Activated CD4-positive, alpha-beta T cell treated with anti-CD3 and anti-CD28 coated beads for 36 hours (primary cell): ENCODE results near the gene LMBR1L. TPM values are rescaled to one million over a fixed set of nuclear protein-coding genes. Genes with fewer than 3 reads are reported as not detected.

Source experiments
- ATAC-seq: fragments of 200-7000 bp; cut with Tn5 transposase; one replicate; pipeline ENCODE4 v1.10.0; 2021; ENCODE audit warnings: mild to moderate bottlenecking, moderate library complexity
- CTCF ChIA-PET: fragments of 350-600 bp; sonication (Branson Sonifier 250); formaldehyde crosslinking; loops from one replicate; lab custom pipeline; 2021; ENCODE audit warnings: antibody characterized with exemption; lab: Charles Lee
- POLR2A ChIA-PET: fragments of 350-600 bp; sonication (Branson Sonifier 250); formaldehyde crosslinking; loops from one replicate; lab custom pipeline; 2021; ENCODE audit warnings: antibody characterized with exemption, inconsistent platforms; lab: Charles Lee
- DNase-seq: peaks from one replicate; pipeline ENCODE4 v3.0.0-alpha.2; 2020
- H3K27ac Mint-ChIP-seq: one replicate; pipeline ENCODE4 v1.8.0; 2021; ENCODE audit warnings: mixed read lengths
- H3K27me3 Mint-ChIP-seq: one replicate; pipeline ENCODE4 v1.8.0; 2021; ENCODE audit warnings: mixed read lengths
- H3K36me3 Mint-ChIP-seq: one replicate; pipeline ENCODE4 v1.8.0; 2021; ENCODE audit warnings: low read depth, mixed read lengths
- H3K4me1 Mint-ChIP-seq: one replicate; pipeline ENCODE4 v1.8.0; 2021; ENCODE audit warnings: mixed read lengths
- H3K4me3 Mint-ChIP-seq: one replicate; pipeline ENCODE4 v1.8.0; 2021; ENCODE audit warnings: mild to moderate bottlenecking, moderate library complexity, mixed read lengths
- H3K9me3 Mint-ChIP-seq: one replicate; pipeline ENCODE4 v1.8.0; 2021; ENCODE audit warnings: low read depth, mixed read lengths
- intact Hi-C, 2 experiments: fragments of 100-400 bp; cut with DNase I in 1 of 2; cut with micrococcal nuclease in 1 of 2; formaldehyde crosslinking; loops; one replicate each; pipeline versions ENCODE4 v1.14.2 to v1.15.1; 2022 to 2024; cut with DNase I, micrococcal nuclease
- total RNA-seq, 2 experiments: library from RNA; stranded (reverse); gene quantifications; one replicate each; pipeline ENCODE4 v1.2.3, GENCODE V29; 2021

Gene LMBR1L
- total RNA-seq, 2 experiments from 2014 or later, result 45.0 to 48.0 TPM

DNA sequence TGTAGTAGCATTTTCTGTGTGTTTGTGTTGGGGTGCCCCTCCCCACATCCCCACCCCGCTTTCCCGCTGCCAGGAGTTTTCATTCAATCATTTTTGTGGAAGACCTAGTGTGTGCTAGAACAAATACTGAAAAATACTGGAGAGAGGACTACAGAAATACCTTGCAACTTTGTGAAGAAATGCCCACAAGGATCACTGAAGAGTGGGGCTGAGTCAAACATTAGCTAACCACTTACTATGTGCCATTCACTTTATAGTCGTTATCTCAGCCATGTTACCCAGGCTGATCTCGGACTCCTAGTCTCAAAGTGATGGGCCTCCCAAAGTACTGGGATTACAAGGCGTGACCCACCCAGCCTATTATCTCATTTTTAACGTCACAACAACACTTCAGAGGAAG lies 559 bp upstream of the LMBR1L start:
- peaks cover 9% of the 10 kb centered on the region for H3K36me3 Mint-ChIP-seq
- peak overlapping the region; percentile 96 for H3K4me3 Mint-ChIP-seq
- no peak for DNase-seq
- no peaks in the 10 kb centered on the region for H3K9me3 Mint-ChIP-seq
- peak overlapping the region; percentile 98 for H3K27ac Mint-ChIP-seq
- CTCF ChIA-PET, result interaction anchor here (0.7 to 6.5 kb wide), 14 partner anchors 12 to 187 kb away, joined by 3 to 49 read pairs (median 4); partner anchors contain the start of genes DHH and TUBA1B
- intact Hi-C loops, result loop anchor here in 1 of 2 experiments (1.0 kb wide), 1 partner anchor 19 kb away; no protein-coding TSS in a partner anchor
- no peaks in the 10 kb centered on the region for H3K27me3 Mint-ChIP-seq
- H3K4me1 Mint-ChIP-seq, result peaks cover 29% of the 10 kb centered on the region
- ATAC-seq, result peak; percentile 24
- POLR2A ChIA-PET, result interaction anchor here (0.6 to 4.0 kb wide), 7 partner anchors 16 to 212 kb away, joined by 3 to 40 read pairs (median 3); partner anchors contain the start of genes TROAP and TUBA1B

DNA sequence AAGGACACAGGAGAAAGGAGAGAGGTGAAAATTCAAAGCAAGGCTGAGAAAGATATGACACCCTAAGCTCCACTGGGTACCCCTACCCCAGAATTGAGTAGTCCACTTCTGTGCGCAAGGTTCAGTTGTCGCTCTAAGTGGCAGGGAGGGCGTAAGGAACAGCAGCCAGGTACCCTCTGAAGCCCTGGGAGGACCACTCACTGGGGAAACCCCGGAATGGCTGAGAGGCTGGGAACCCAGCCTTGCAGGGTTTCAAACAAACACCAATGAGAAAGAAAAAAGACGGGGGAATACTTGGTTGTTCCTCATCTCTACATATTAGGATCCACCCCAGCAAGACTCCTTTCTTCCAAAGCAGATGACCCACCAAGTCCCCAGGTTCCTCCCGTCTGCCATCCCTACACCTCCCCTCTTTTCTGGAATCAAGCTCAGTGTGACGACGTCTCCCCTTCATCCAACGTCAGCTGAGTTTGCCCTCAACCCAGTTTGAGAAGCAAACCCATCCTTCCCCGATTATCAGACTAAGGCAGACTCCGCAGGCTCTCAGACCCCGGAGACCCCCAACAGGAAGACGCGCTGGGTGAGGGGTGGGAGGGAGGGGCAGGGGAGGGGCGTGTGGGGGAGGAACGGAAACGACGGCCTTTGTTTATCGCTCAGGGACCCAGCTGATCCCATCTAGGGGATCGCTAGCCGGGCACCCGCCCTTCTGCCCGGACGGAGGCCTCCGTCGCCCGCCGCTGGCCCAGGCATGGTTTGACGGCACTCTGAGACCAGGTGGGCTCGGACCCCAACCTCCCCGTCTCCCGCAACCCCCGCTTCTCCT lies 795 bp downstream of the LMBR1L start:
- Mint-ChIP-seq H3K4me1 (peaks cover 29% of the 10 kb centered on the region), H3K27ac (peak overlapping the region; percentile 98), H3K9me3 (no peaks in the 10 kb centered on the region), H3K36me3 (peaks cover 9% of the 10 kb centered on the region), H3K27me3 (no peaks in the 10 kb centered on the region), H3K4me3 (peak overlapping the region; percentile 96)
- DNase-seq (peak; percentile 36), ATAC-seq (no peak)
- intact Hi-C loops, result loop anchor here (1.0 kb wide), 6 partner anchors 20 to 213 kb away; partner anchors contain the start of genes TUBA1A (in 2 of the 2), PRKAG1 (in 1 of the 2) and TROAP (in 1 of the 2)
- POLR2A ChIA-PET, result interaction anchor here (1.0 to 4.0 kb wide), 5 partner anchors 17 to 213 kb away, joined by 3 to 40 read pairs (median 6); partner anchors contain the start of genes TROAP and TUBA1B
- CTCF ChIA-PET, result interaction anchor here (0.5 to 6.5 kb wide), 16 partner anchors 11 to 125 kb away, joined by 3 to 49 read pairs (median 4); partner anchors contain the start of genes DDN, DHH and TUBA1B

DNA sequence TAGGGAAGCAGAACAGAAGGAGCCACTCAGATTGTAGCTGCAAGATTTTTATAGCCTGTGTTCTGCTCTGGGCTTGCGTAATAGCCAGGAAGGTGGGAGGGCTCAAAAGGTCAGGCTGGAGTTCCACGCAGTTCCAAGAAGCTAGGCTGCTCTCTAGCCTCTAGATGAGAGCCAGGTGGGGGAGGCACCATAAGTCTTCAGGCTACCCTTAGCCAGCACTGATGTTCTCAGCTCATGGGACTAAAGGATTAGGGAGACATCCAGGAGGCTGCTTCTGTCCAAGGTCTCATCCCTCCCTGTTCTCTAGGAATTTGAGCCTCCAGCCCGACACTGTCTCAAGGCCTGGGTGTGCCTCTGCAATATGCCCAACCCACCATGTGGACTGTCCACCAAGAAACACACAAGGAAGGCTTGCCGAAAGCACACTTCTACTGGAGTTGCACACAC lies 1.7 kb downstream of the LMBR1L start:
- H3K27ac Mint-ChIP-seq, result no peak overlapping the region
- intact Hi-C loops, result no loop called here
- ATAC-seq, result no peak

DNA sequence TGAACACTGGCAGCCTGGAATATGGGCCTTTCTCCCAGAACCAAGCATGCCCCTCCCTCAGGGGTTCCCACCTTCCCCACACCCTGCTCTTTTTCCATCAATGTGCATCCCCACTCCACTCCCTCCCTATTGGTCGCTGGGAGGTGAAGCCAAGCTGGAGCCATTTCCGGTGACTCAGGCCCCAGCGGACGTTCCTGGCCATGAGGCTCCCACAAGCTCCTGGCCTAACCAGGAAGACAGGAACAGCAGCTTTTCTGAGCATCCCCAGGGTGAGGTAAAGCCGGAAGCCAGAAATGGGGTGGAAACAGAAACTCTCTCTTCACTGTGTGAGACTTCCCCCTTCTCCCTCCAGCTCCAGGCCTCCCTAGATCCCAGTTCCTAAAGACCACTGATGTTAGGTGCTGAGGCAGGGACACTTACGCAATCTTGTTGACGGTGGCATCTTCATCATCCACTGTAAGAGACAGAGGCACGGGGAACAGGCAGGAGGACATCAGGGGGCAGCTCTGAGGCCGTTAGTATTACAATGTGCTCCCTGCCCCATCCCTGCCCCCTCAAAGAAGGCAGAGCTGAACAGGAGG lies 5.1 kb downstream of the LMBR1L start:
- DNase-seq, result no peak
- Mint-ChIP-seq H3K36me3 (peaks cover 26% of the 10 kb centered on the region), H3K27me3 (no peaks in the 10 kb centered on the region), H3K4me3 (no peak overlapping the region), H3K9me3 (no peaks in the 10 kb centered on the region), H3K4me1 (peaks cover 24% of the 10 kb centered on the region), H3K27ac (no peak overlapping the region)
- intact Hi-C loops, result no loop called here
- ChIA-PET POLR2A (interaction anchor here (1.2 kb wide), 1 partner anchor 25 kb away, joined by 4 read pairs; no protein-coding TSS in a partner anchor), CTCF (interaction anchor here (0.5 to 6.5 kb wide), 12 partner anchors 7 to 133 kb away, joined by 3 to 49 read pairs (median 4); no protein-coding TSS in a partner anchor)
- ATAC-seq, result no peak

More for the DNA sequence above, 1.7 kb downstream of the LMBR1L start:
- H3K4me3 Mint-ChIP-seq, result peak overlapping the region; percentile 96
- H3K4me1 Mint-ChIP-seq, result peaks cover 29% of the 10 kb centered on the region
- ChIA-PET POLR2A (interaction anchor here (4.0 kb wide), 1 partner anchor 21 kb away, joined by 40 read pairs; the partner anchor contains the start of gene TUBA1B), CTCF (interaction anchor here (0.7 to 6.5 kb wide), 9 partner anchors 9 to 1237 kb away, joined by 3 to 49 read pairs (median 5); partner anchors contain the start of genes DDN, DHH and TUBA1B)
- no peak for DNase-seq
- H3K9me3 Mint-ChIP-seq, result no peaks in the 10 kb centered on the region
- no peaks in the 10 kb centered on the region for H3K27me3 Mint-ChIP-seq
- H3K36me3 Mint-ChIP-seq, result peaks cover 9% of the 10 kb centered on the region

DNA sequence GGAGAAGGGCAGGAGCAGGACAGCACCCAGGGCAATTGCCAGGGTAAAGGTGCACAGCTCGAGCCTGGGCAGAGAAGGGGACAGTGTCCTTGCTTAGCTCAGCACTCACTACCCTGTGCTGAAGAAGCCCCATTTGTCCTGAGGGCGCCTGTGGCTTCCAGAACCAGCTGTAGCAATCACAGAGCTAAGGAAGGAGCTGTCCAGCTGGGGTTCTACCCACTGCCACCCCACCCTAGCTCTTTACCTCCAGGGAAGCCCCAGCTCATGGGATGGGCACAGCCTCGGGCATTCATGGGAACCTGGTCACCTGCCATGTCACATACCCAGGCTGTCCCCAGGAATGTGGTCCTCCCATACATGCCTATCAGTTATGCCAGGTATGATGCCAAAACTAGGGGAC lies 5.8 kb downstream of the LMBR1L start:
- Mint-ChIP-seq H3K27me3 (no peaks in the 10 kb centered on the region), H3K4me1 (peaks cover 22% of the 10 kb centered on the region), H3K36me3 (peaks cover 26% of the 10 kb centered on the region), H3K9me3 (no peaks in the 10 kb centered on the region), H3K4me3 (no peak overlapping the region), H3K27ac (no peak overlapping the region)
- intact Hi-C loops, result no loop called here
- DNase-seq, result no peak
- no peak for ATAC-seq
- ChIA-PET CTCF (interaction anchor here (0.7 to 7.7 kb wide), 14 partner anchors 12 to 133 kb away, joined by 3 to 96 read pairs (median 3); partner anchors contain the start of gene RHEBL1), POLR2A (interaction anchor here (1.2 kb wide), 1 partner anchor 25 kb away, joined by 4 read pairs; no protein-coding TSS in a partner anchor)

DNA sequence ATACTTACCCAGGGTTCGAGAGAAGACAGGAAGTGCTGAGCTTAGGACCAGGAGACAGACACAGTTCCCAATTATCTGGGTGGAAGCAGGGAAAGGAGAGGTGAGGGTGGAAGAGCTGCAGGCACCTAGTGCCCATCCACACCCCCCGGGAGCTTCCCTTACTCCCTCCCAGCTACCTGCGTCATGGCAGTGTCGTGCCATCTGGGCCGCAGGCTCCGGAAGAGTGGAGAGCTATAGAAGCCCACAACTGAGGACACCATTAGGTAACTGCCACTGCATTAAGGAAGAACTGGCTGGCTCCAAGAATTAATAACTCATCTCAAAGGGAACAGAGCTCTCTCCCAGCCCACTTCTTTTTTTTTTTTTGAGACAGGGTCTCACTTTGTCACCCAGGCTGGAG lies 10.3 kb downstream of the LMBR1L start:
- intact Hi-C loops, result no loop called here
- no peak overlapping the region for H3K4me3 Mint-ChIP-seq

DNA sequence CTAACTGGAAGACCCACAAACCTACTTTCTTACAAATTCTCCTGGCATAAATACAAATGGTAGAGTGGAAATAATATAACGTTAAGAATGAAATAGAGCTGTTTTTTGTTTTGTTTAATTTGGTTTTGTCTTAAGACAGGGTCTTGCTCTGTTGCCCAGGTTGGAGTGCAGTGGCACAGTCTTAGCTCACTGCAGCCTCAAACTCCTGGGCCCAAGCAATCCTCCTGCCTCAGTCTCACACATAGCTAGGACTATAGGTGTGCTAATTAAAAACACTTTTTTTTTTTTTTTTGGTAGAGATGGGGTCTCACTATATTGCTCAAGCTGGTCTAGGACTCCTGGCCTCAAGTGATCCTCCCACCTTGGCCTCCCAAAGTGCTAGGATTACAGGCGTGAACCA lies 11.9 kb downstream of the LMBR1L start:
- DNase-seq (no peak), ATAC-seq (no peak)
- Mint-ChIP-seq H3K27me3 (peaks cover 13% of the 10 kb centered on the region), H3K4me3 (no peak overlapping the region), H3K27ac (no peak overlapping the region), H3K36me3 (peaks cover 29% of the 10 kb centered on the region), H3K4me1 (peaks cover 5% of the 10 kb centered on the region), H3K9me3 (no peaks in the 10 kb centered on the region)
- intact Hi-C loops, result loop anchor here (1.0 to 2.0 kb wide), 2 partner anchors 34 kb away; no protein-coding TSS in a partner anchor
- ChIA-PET CTCF (interaction anchor here (0.6 to 9.1 kb wide), 27 partner anchors 10 to 557 kb away, joined by 3 to 124 read pairs (median 4); partner anchors contain the start of genes ARF3, LMBR1L, RHEBL1 and TUBA1A), POLR2A (no interaction called here)

More for the DNA sequence above, 10.3 kb downstream of the LMBR1L start:
- CTCF ChIA-PET, result interaction anchor here (0.6 to 9.1 kb wide), 7 partner anchors 8 to 247 kb away, joined by 3 to 124 read pairs (median 8); partner anchors contain the start of gene LMBR1L
- ATAC-seq, result no peak
- POLR2A ChIA-PET, result interaction anchor here (0.5 kb wide), 1 partner anchor 87 kb away, joined by 4 read pairs; no protein-coding TSS in a partner anchor
- H3K27ac Mint-ChIP-seq, result no peak overlapping the region
- peaks cover 32% of the 10 kb centered on the region for H3K36me3 Mint-ChIP-seq
- no peak for DNase-seq
- H3K9me3 Mint-ChIP-seq, result no peaks in the 10 kb centered on the region
- peaks cover 3% of the 10 kb centered on the region for H3K27me3 Mint-ChIP-seq
- H3K4me1 Mint-ChIP-seq, result no peaks in the 10 kb centered on the region

DNA sequence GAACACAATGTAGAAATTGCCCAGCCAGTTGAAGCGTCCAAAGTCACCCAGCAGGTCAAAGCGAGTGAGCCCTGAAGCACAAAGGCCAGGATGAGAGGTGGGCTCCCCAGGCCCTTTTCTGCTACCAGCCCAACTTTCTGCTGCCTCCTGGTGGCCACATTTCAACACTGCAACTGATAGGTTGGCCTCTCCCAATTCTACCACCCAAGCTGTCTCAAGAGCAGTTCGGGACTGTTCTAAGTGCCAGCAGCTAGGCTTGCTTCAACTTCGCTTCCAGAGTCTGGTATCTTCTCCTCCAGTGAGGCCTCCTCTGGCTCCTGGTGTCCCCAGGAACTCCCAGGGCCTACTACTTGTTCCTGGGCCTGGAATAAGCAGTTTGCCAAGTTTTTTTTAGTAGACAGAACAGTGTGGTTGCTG lies 12.6 kb downstream of the LMBR1L start:
- H3K36me3 Mint-ChIP-seq, result peaks cover 25% of the 10 kb centered on the region
- peaks cover 19% of the 10 kb centered on the region for H3K27me3 Mint-ChIP-seq
- ChIA-PET POLR2A (no interaction called here), CTCF (interaction anchor here (0.6 to 9.1 kb wide), 24 partner anchors 10 to 558 kb away, joined by 3 to 124 read pairs (median 4); partner anchors contain the start of genes ARF3, LMBR1L, RHEBL1 and TUBA1A)
- peak; percentile 80 for DNase-seq
- no peak overlapping the region for H3K4me3 Mint-ChIP-seq
- no peaks in the 10 kb centered on the region for H3K9me3 Mint-ChIP-seq
- peak; percentile 76 for ATAC-seq
- intact Hi-C loops, result loop anchor here (1.0 to 2.0 kb wide), 2 partner anchors 33 to 34 kb away; no protein-coding TSS in a partner anchor
- H3K27ac Mint-ChIP-seq, result no peak overlapping the region
- peaks cover 8% of the 10 kb centered on the region for H3K4me1 Mint-ChIP-seq

DNA sequence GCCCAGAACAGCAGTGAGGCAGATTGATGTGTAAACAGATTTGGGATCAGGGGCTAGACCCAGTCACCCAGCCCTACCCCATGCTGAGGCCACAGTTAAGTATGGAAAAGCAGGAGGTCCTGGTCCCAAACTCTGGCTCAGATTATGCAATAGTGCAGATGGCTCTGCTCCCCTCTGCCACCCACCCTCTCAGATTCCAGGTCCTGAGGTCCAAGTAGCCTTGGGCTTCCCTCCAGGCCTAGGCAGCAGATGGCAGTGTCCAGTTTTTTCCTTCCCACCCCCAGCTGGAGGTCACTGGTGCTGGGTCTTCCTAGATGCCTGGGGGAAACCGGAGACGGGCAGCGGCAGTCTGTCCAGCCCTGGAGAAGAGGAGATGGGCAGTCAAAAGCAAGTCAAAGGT lies 13.3 kb downstream of the LMBR1L start:
- Mint-ChIP-seq H3K36me3 (peaks cover 25% of the 10 kb centered on the region), H3K4me1 (peaks cover 8% of the 10 kb centered on the region), H3K27ac (no peak overlapping the region), H3K9me3 (no peaks in the 10 kb centered on the region), H3K4me3 (no peak overlapping the region), H3K27me3 (peaks cover 25% of the 10 kb centered on the region)
- ATAC-seq (no peak), DNase-seq (no peak)
- ChIA-PET POLR2A (no interaction called here), CTCF (interaction anchor here (1.0 to 9.1 kb wide), 11 partner anchors 10 to 138 kb away, joined by 4 to 124 read pairs (median 10); partner anchors contain the start of genes LMBR1L and RHEBL1)
- intact Hi-C loops, result no loop called here

DNA sequence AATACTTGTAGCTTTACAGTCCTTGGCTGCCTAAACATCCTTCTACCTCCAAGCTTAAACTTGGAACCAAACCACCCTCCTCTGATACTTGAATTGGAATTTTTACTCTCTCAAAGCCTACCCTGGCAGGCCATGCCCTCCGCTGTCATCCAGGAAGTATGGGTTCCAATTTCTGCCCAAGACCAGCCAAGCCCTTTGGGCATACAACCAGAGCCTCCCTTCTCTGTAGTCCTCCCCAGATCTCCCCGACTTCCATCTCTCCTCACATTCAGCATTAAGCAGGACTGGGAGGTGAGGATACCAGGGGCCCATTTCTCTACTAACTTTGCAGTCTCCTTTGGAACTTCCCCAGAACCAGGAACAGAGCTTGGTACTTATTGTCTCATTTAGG lies 15.7 kb downstream of the LMBR1L start:
- H3K27ac Mint-ChIP-seq, result no peak overlapping the region
- peaks cover 29% of the 10 kb centered on the region for H3K4me1 Mint-ChIP-seq
- H3K4me3 Mint-ChIP-seq, result no peak overlapping the region
- DNase-seq (no peak), ATAC-seq (no peak)
- no peaks in the 10 kb centered on the region for H3K9me3 Mint-ChIP-seq
- ChIA-PET POLR2A (interaction anchor here (0.6 to 1.9 kb wide), 4 partner anchors 32 to 638 kb away, joined by 3 to 5 read pairs (median 3); partner anchors contain the start of gene SPATS2), CTCF (interaction anchor here (0.6 to 9.1 kb wide), 15 partner anchors 8 to 237 kb away, joined by 3 to 124 read pairs (median 3); partner anchors contain the start of genes LMBR1L and WNT1)
- H3K27me3 Mint-ChIP-seq, result peaks cover 46% of the 10 kb centered on the region
- intact Hi-C loops, result loop anchor here in 1 of 2 experiments (5.0 kb wide), 2 partner anchors 98 to 113 kb away; partner anchors contain the start of gene DDN
- peaks cover 15% of the 10 kb centered on the region for H3K36me3 Mint-ChIP-seq
